ENCODE data around the gene ACTN3.
A peak's percentile ranks its signal among the peaks of the same experiment; 100 is the strongest.

Gene ACTN3

GRCh38 chr11:66566221-66566620 is 19.5 kb downstream of the ACTN3 start:
- no peaks in the 10 kb centered on the region for H3K4me1 ChIP-seq (ENCODE audit: low read depth, poor library complexity, severe bottlenecking)
- H2AFZ ChIP-seq (ENCODE audit: low read depth), result no peak overlapping the region
- H3K4me3 ChIP-seq (IDR thresholded peaks at IDR 0.05; ENCODE audit: insufficient read depth, low read depth, low read length), result no peak overlapping the region
- no peaks in the 10 kb centered on the region for H3K27me3 ChIP-seq (ENCODE audit: insufficient read depth, low read depth)
- no peak overlapping the region for H3K27ac ChIP-seq
- H3K9ac ChIP-seq, result no peak overlapping the region
- TF ChIP-seq, protein P1, sequence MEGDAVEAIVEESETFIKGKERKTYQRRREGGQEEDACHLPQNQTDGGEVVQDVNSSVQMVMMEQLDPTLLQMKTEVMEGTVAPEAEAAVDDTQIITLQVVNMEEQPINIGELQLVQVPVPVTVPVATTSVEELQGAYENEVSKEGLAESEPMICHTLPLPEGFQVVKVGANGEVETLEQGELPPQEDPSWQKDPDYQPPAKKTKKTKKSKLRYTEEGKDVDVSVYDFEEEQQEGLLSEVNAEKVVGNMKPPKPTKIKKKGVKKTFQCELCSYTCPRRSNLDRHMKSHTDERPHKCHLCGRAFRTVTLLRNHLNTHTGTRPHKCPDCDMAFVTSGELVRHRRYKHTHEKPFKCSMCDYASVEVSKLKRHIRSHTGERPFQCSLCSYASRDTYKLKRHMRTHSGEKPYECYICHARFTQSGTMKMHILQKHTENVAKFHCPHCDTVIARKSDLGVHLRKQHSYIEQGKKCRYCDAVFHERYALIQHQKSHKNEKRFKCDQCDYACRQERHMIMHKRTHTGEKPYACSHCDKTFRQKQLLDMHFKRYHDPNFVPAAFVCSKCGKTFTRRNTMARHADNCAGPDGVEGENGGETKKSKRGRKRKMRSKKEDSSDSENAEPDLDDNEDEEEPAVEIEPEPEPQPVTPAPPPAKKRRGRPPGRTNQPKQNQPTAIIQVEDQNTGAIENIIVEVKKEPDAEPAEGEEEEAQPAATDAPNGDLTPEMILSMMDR (conservative IDR thresholded peaks at IDR 0.05; ENCODE audit: low read depth, low read length), result no peak
- H3K4me2 ChIP-seq, result no peak overlapping the region
- H3K36me3 ChIP-seq (ENCODE audit: insufficient read depth), result no peaks in the 10 kb centered on the region
- H4K20me1 ChIP-seq (ENCODE audit: insufficient read depth), result no peaks in the 10 kb centered on the region
- no peaks in the 10 kb centered on the region for H3K79me2 ChIP-seq (ENCODE audit: insufficient read depth, low read depth)

- peak overlapping the region; percentile 60; the same call in 1 of the 2 replicates for H2AFZ ChIP-seq (ENCODE audit: low read depth)
These were observed 21.1 kb downstream of the ACTN3 start for GRCh38 chr11:66567787-66568123.

GRCh38 chr11:66568124-66568916 is 21.6 kb downstream of the ACTN3 start, which contains the start of gene CTSF:
Gene CTSF (minus strand): TSS chr11:66568606. CDS start chr11:66568486, 120 bp downstream.
- Histone ChIP-seq H3K4me1 (ENCODE audit: low read depth, poor library complexity, severe bottlenecking) (no peaks in the 10 kb centered on the region), H3K4me3 (IDR thresholded peaks at IDR 0.05; ENCODE audit: insufficient read depth, low read depth, low read length) (no peak within 1 kb of the TSS), H4K20me1 (ENCODE audit: insufficient read depth) (no peaks in the 10 kb centered on the region), H3K9ac (no peak within 1 kb of the TSS), H3K79me2 (ENCODE audit: insufficient read depth, low read depth) (no peaks in the 10 kb centered on the region), H3K27ac (no peak within 1 kb of the TSS), H3K4me2 (peak within 1 kb of the TSS; percentile 33; the same call in 1 of the 2 replicates), H2AFZ (ENCODE audit: low read depth) (peak within 1 kb of the TSS; percentile 60), H3K36me3 (ENCODE audit: insufficient read depth) (no peaks in the 10 kb centered on the region), H3K27me3 (ENCODE audit: insufficient read depth, low read depth) (no peaks in the 10 kb centered on the region; the same call in 1 of the 2 replicates)
- TF ChIP-seq, protein P1 (conservative IDR thresholded peaks at IDR 0.05; ENCODE audit: low read depth, low read length), result no peak

More at GRCh38 chr11:66567787-66568123, 21.1 kb downstream of the ACTN3 start:
- TF ChIP-seq, protein P1 (conservative IDR thresholded peaks at IDR 0.05; ENCODE audit: low read depth, low read length), result no peak
- Histone ChIP-seq H3K27ac (no peak overlapping the region), H3K27me3 (ENCODE audit: insufficient read depth, low read depth) (no peaks in the 10 kb centered on the region), H3K79me2 (ENCODE audit: insufficient read depth, low read depth) (no peaks in the 10 kb centered on the region), H3K36me3 (ENCODE audit: insufficient read depth) (no peaks in the 10 kb centered on the region), H3K9ac (no peak overlapping the region), H3K4me2 (no peak overlapping the region), H4K20me1 (ENCODE audit: insufficient read depth) (no peaks in the 10 kb centered on the region), H3K4me3 (IDR thresholded peaks at IDR 0.05; ENCODE audit: insufficient read depth, low read depth, low read length) (no peak overlapping the region), H3K4me1 (ENCODE audit: low read depth, poor library complexity, severe bottlenecking) (no peaks in the 10 kb centered on the region)

- H2AFZ ChIP-seq (ENCODE audit: low read depth), result peak overlapping the region; percentile 60; the same call in 1 of the 2 replicates
- no peak overlapping the region for H3K27ac ChIP-seq
- H4K20me1 ChIP-seq (ENCODE audit: insufficient read depth), result no peaks in the 10 kb centered on the region
- no peaks in the 10 kb centered on the region for H3K79me2 ChIP-seq (ENCODE audit: insufficient read depth, low read depth)
- no peak overlapping the region for H3K4me3 ChIP-seq (IDR thresholded peaks at IDR 0.05; ENCODE audit: insufficient read depth, low read depth, low read length)
- H3K27me3 ChIP-seq (ENCODE audit: insufficient read depth, low read depth), result peaks cover 6% of the 10 kb centered on the region; the same call in 1 of the 2 replicates
- no peak overlapping the region for H3K9ac ChIP-seq
- H3K36me3 ChIP-seq (ENCODE audit: insufficient read depth), result no peaks in the 10 kb centered on the region
- H3K4me1 ChIP-seq (ENCODE audit: low read depth, poor library complexity, severe bottlenecking), result no peaks in the 10 kb centered on the region
- TF ChIP-seq, protein P1 (conservative IDR thresholded peaks at IDR 0.05; ENCODE audit: low read depth, low read length), result no peak
- no peak overlapping the region for H3K4me2 ChIP-seq
These were observed 22.4 kb downstream of the ACTN3 start for GRCh38 chr11:66569076-66569475.
